GM12872 (cell line): ENCODE measurements around the gene RGS19.

Source experiments
- CTCF ChIP-seq: IDR thresholded peaks from 3 replicates; pipeline ENCODE4 v1.5.1; 2011; ENCODE audit warnings: low read depth, mild to moderate bottlenecking, low read length, moderate library complexity; ENCODE audit not compliant: insufficient read depth

The RGS19 gene

GRCh38 chr20:64099880-64100565 lies 20.7 kb upstream of the RGS19 start:
- no peak for TF ChIP-seq CTCF

GRCh38 chr20:64099086-64099786 lies 19.9 kb upstream of the RGS19 start:
- TF ChIP-seq CTCF: no peak

GRCh38 chr20:64098471-64099013 lies 19.2 kb upstream of the RGS19 start:
- TF ChIP-seq CTCF: no peak

GRCh38 chr20:64096535-64096934 lies 17.2 kb upstream of the RGS19 start:
- no peak for TF ChIP-seq CTCF

- no peak for TF ChIP-seq CTCF
These were observed 16.6 kb upstream of the RGS19 start for GRCh38 chr20:64095927-64096326.

GRCh38 chr20:64095455-64095854 lies 16.1 kb upstream of the RGS19 start:
- TF ChIP-seq CTCF: no peak

GRCh38 chr20:64093013-64093503 lies 13.7 kb upstream of the RGS19 start:
- TF ChIP-seq CTCF: no peak
